Right lobe of liver (tissue), 6 donors: Measurements from ENCODE around the gene PTK7. TPM values are rescaled to one million over a fixed set of nuclear protein-coding genes. Genes with fewer than 3 reads are reported as not detected.
"Not testable (repeated sequence)": the region's sequence is repeated elsewhere in the genome, so short reads cannot be mapped to it uniquely, and the experiment has no call there.

ENCODE experiments used
- ATAC-seq, 4 donors: fragments of 200-7000 bp; cut with Tn5 transposase; one replicate each; pipeline ENCODE4 v1.9.1; 2020; ENCODE audit warnings: mild to moderate bottlenecking in 4 of 4, moderate library complexity in 4 of 4
- DNase-seq, 3 donors: peaks; one replicate each; pipeline ENCODE4 v3.0.0-alpha.2; 2020
- H3K27ac ChIP-seq, 3 donors: fragments of 200-600 bp; one replicate each; pipeline ENCODE4 v1.8.0; 2022
- H3K27me3 ChIP-seq, 2 donors: fragments of 200-600 bp; one replicate each; pipeline ENCODE4 v1.8.0; 2022
- H3K36me3 ChIP-seq, 4 donors: fragments of 200-600 bp; sonication (generic) in 1 of 4; one replicate each; pipeline versions ENCODE4 v1.5.1 to v1.8.0; 2017 to 2022; ENCODE audit warnings: control low read depth in 1 of 4
- H3K4me1 ChIP-seq, 4 donors: fragments of 200-600 bp; sonication (generic) in 1 of 4; one replicate each; pipeline versions ENCODE4 v1.5.1 to v1.8.0; 2017 to 2022; ENCODE audit warnings: control low read depth in 1 of 4
- H3K4me3 ChIP-seq, 3 donors: fragments of 200-600 bp; one replicate each; pipeline ENCODE4 v1.8.0; 2022
- H3K9me3 ChIP-seq, 4 donors: fragments of 200-600 bp; sonication (generic) in 1 of 4; one replicate each; pipeline versions ENCODE4 v1.5.1 to v1.8.0; 2017 to 2022; ENCODE audit warnings: control low read depth in 1 of 4
- POLR2A ChIP-seq: fragments of 450-650 bp; IDR thresholded peaks from one replicate; pipeline ENCODE4 v1.6.1; 2017; ENCODE audit warnings: antibody characterized with exemption, mild to moderate bottlenecking
- WGBS: methylation state at CpG from one replicate; pipeline ENCODE4 v1.1.6; 2018; ENCODE audit warnings: low coverage, low lambda C conversion rate; ENCODE audit not compliant: insufficient coverage; ENCODE audit errors: missing lambda C conversion rate; 5-methylcytosine and 5-hydroxymethylcytosine counted together
- intact Hi-C, 2 donors: fragments of 100-400 bp; cut with DNase I; formaldehyde crosslinking; loops; one replicate each; pipeline versions ENCODE4 v1.11.2 to v1.14.1; 2022
- total RNA-seq, 6 experiments: library from RNA; depleted of rRNA in 2 of 6; stranded (reverse); fragments of >200 nt in 2 of 6; fragmentation: NEBNext Ultra II Directional in 3 of 6; extraction: Animal tissue kit (Norgen Biotek cat#: 25700) in 3 of 6; gene quantifications; one replicate each; pipeline versions ENCODE4 v1.1.0 to v1.2.4, GENCODE V29; 2016 to 2023
- TF ChIP-seq, protein P1 (sequence below), 4 donors: fragments of 200-600 bp in 3 of 4; fragments of 450-650 bp in 1 of 4; IDR thresholded peaks; one replicate each; pipeline versions ENCODE4 v1.5.1 to v1.8.0; 2016 to 2022; ENCODE audit warnings: antibody characterized with exemption in 4 of 4, mild to moderate bottlenecking in 2 of 4
- donor health status: DM: no; HTN: yes; CAD: no.
- donor health status: DM: no; HTN: no; CAD: no.
- donor health status: DM: no; HTN: no; CAD: no.
- donor health status: DM: no; HTN: yes; CAD: no.
- donor health status: DM: no; HTN: yes; CAD: no.

The PTK7 gene
- total RNA-seq, 6 experiments from 2014 or later, result 0.55 to 1.8 (median 0.99) TPM

DNA sequence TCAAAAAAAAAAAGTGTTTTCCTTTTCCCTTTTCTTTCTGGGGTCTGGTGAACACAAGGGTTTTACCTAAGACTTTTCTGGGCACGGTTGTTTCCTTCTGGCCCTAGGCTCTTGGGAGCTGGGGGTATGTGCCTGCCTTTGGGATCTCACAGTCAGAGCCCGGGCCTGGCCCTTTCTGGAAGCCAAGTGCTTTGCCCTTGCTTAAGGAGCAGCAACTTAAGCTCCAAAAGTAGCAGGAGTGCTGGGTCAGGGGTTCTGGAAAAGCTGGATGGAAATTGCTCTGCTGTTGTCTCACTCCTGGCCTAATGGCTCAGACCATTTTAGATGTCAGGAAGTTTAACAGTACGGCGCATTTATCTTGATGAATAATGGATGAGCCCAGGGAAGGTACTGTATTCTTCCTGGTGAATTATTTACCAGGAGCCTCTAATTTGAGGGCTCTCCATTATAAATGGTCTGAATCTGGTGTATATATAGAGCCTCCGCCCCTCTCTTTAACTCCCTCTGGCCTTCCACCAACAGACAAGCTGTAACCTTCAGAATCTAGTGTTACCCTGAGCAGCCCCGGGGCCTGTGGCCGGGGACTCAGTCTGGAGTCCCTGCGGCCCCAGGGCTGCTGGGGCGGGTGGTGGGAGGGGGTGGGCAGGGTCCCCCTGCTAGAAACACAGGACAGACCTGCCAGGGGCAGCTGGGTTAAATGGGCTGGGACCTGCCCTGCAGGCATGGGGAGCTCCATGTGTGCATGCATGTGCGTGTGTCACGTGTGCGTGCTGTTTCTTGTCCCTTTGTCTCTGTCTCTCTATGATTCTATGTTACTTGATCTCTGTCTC is 37.5 kb downstream of the PTK7 start:
- no peak overlapping the region for H3K4me3 ChIP-seq
- no peaks in the 10 kb centered on the region for H3K36me3 ChIP-seq
- TF ChIP-seq, protein P1, sequence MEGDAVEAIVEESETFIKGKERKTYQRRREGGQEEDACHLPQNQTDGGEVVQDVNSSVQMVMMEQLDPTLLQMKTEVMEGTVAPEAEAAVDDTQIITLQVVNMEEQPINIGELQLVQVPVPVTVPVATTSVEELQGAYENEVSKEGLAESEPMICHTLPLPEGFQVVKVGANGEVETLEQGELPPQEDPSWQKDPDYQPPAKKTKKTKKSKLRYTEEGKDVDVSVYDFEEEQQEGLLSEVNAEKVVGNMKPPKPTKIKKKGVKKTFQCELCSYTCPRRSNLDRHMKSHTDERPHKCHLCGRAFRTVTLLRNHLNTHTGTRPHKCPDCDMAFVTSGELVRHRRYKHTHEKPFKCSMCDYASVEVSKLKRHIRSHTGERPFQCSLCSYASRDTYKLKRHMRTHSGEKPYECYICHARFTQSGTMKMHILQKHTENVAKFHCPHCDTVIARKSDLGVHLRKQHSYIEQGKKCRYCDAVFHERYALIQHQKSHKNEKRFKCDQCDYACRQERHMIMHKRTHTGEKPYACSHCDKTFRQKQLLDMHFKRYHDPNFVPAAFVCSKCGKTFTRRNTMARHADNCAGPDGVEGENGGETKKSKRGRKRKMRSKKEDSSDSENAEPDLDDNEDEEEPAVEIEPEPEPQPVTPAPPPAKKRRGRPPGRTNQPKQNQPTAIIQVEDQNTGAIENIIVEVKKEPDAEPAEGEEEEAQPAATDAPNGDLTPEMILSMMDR (IDR thresholded peaks at IDR 0.05), result no peak
- TF ChIP-seq POLR2A, result no peak
- 95% methylated on average over 3 of the region's 12 CpGs for WGBS
- no peaks in the 10 kb centered on the region for H3K4me1 ChIP-seq
- no peak for ATAC-seq
- intact Hi-C loops, result no loop called here
- no peaks in the 10 kb centered on the region for H3K9me3 ChIP-seq
- no peak overlapping the region for H3K27ac ChIP-seq
- H3K27me3 ChIP-seq, result no peaks in the 10 kb centered on the region
- no peak for DNase-seq

DNA sequence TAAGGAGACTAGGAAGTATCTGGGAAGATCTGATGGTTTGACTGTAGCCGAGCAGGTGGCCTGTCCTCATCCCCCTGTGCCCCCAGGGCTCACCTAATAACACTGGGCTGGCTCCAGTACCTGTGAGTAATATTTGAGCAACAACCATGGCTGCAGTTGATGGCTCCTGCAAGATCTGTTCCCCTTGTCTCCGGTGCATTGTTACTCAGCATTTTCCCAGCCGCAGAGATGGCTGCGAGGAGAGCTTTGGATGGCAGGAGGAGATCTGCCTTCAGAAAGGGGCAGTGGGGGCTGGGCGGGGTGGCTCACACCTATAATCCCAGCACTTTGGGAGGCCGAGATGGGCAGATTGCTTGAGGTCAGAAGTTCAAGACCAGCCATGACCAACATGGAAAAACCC is 39.3 kb downstream of the PTK7 start:
- DNase-seq (no peak), ATAC-seq (no peak)
- H3K4me3 ChIP-seq, result no peak overlapping the region
- H3K27me3 ChIP-seq, result no peaks in the 10 kb centered on the region
- intact Hi-C loops, result no loop called here
- no peak for TF ChIP-seq POLR2A
- TF ChIP-seq, protein P1 (IDR thresholded peaks at IDR 0.05), result no peak
- H3K27ac ChIP-seq, result no peak overlapping the region
- H3K4me1 ChIP-seq, result no peaks in the 10 kb centered on the region
- H3K9me3 ChIP-seq, result no peaks in the 10 kb centered on the region
- WGBS, result 50% methylated on average over 1 of the region's 6 CpGs
- H3K36me3 ChIP-seq, result no peaks in the 10 kb centered on the region

DNA sequence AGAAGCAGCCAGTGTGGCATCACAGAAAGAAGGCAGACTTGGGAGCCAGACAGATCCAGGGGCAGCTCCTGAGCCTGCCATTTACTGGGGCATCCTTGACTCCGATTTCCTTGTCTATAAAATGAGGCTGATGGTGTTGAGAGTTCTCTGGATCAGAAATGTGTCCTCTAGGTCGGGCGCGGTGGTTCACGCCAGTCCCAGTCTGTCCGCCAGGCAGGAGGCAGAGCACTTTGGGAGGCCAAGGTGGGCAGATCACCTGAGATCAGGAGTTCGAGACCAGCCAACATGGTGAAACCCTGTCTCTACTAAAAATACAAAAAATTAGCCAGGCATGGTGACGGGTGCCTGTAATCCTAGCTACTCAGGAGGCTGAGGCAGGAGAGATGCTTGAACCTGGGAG is 41.4 kb downstream of the PTK7 start:
- intact Hi-C loops, DNase-seq, H3K36me3 ChIP-seq, ATAC-seq, H3K4me3 ChIP-seq, H3K9me3 ChIP-seq, H3K27me3 ChIP-seq, H3K4me1 ChIP-seq, H3K27ac ChIP-seq: not testable (repeated sequence)
- 86% methylated on average over 3 of the region's 8 CpGs for WGBS

DNA sequence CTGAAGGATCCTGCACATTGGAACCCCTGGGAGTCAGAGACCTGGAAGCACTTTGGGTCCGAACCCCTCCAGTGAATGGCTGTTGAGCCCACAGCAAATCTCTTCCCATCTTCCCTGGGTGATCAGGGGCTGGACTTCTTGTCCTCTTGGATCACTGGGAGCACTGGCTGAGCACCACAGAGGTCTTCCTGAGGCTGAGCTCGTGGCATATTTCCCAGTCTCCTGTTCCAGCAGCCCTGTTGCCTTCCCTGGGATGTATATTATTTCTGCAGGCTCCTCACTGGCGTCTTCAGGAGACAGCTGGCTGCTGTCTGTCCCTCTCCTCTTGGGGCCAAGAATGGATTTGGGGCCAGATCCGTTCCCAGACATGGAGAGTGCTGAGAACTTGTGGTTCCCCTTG is 43.4 kb downstream of the PTK7 start:
- H3K27me3 ChIP-seq, result no peaks in the 10 kb centered on the region
- no peaks in the 10 kb centered on the region for H3K9me3 ChIP-seq
- WGBS, result 70% methylated on average over 2 of the region's 4 CpGs
- H3K4me1 ChIP-seq, result no peaks in the 10 kb centered on the region
- no peak overlapping the region for H3K4me3 ChIP-seq
- DNase-seq (no peak), ATAC-seq (no peak)
- no peak overlapping the region for H3K27ac ChIP-seq
- H3K36me3 ChIP-seq, result no peaks in the 10 kb centered on the region
- intact Hi-C loops, result no loop called here
- TF ChIP-seq, protein P1 (IDR thresholded peaks at IDR 0.05), result no peak

DNA sequence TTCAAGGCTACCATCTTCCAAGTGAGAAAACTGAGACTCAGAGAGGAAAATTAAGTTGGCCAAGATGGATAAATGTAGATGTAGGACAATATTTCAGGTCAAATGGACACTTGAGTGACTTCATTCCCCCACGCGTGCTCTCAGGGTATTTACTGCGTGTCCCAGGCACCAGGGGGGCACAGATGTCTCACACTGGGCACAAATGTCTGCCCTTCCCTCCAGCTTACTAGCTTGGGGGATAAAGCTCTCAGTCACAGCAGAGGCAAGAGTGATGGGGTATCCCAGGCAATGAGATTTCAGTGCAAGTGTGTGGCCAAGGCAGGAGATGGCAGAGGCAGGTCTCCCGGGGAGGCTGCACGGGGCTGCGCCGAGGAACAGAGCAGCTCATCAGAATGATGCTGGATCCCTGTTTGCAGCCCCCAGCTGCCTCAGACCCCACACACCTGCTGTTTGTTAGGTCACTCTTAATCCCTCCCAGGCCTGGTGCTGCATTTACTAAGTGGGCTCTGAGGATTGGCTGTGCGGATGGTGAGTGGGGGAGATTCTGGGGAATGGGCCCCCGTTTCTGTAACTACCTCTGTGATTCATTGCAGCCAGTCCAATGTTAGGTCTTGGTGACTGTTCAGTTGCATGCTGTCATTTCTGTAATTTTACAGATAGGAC is 44.1 kb downstream of the PTK7 start:
- ATAC-seq (no peak), DNase-seq (no peak)
- intact Hi-C loops, result loop anchor here in 1 of 2 donors (10.0 kb wide), 1 partner anchor 215 kb away; no protein-coding TSS in a partner anchor
- Histone ChIP-seq H3K4me1 (no peaks in the 10 kb centered on the region), H3K4me3 (no peak overlapping the region), H3K27ac (no peak overlapping the region), H3K27me3 (no peaks in the 10 kb centered on the region), H3K36me3 (no peaks in the 10 kb centered on the region), H3K9me3 (no peaks in the 10 kb centered on the region)
- 90% methylated on average over 3 of the region's 9 CpGs for WGBS
- no peak for TF ChIP-seq POLR2A
- TF ChIP-seq, protein P1 (IDR thresholded peaks at IDR 0.05), result no peak
